ENCODE results near the gene FKBP7.
"Not testable (repeated sequence)": the region's sequence is repeated elsewhere in the genome, so short reads cannot be mapped to it uniquely, and the experiment has no call there.

FKBP7 gene

DNA sequence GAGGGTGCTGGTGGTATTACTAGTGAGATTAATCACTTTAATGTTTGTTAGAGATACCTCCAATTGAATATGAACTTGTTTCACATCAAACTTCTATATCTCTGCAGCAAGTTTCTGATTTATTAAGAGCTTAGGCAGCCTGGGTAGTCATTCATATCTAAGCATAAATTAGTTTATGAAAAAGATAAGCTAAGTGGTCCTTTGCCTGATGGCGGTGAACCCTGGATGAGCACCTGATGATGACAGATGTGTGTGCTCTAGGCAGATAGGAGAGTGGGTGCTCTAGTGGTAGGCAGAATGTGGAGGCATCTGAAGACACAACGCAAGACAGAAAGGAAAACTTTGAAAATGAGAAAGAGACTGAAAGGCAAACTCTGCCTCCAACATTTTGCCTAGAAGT lies 5.0 kb downstream of the FKBP7 start:
- Histone ChIP-seq H3K9me3 (ENCODE audit: control insufficient read depth in 1 of 2, low read length in 2 of 2) (no peaks in the 10 kb centered on the region), H3K4me3 (ENCODE audit: low read depth in 1 of 2, low read length in 2 of 2) (no peak overlapping the region), H3K4me1 (ENCODE audit: control insufficient read depth in 1 of 2, insufficient read depth in 2 of 2, low read length in 2 of 2) (peaks cover 0 to 15% of the 10 kb centered on the region in 2 donors), H3K27me3 (ENCODE audit: low read depth, low read length) (no peaks in the 10 kb centered on the region), H3K27ac (ENCODE audit: low read length) (no peak overlapping the region), H3K36me3 (ENCODE audit: control insufficient read depth in 1 of 2, insufficient read depth in 2 of 2, low read length in 2 of 2) (peaks cover 0 to under 1% of the 10 kb centered on the region in 2 donors)

DNA sequence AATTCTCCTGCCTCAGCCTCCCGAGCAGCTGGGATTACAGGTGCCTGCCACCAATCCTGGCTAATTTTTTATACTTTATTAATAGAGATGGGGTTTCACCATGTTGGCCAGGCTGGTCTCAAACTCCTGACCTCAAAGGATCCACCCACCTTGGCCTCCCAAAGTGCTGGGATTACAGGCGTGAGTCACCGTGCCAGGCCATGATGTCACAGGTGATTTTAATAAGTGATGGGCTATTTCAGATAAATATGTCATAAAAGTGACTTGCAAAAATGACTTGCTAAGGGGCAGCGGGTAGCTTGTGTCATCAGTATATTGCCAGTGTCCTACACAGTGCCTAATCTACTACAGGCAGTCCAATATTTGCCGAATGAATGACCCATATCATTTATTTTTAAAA lies 7.1 kb downstream of the FKBP7 start:
- H3K4me3 ChIP-seq (ENCODE audit: low read depth in 1 of 2, low read length in 2 of 2); H3K27me3 ChIP-seq (ENCODE audit: low read depth, low read length); H3K27ac ChIP-seq (ENCODE audit: low read length); H3K36me3 ChIP-seq (ENCODE audit: control insufficient read depth in 1 of 2, insufficient read depth in 2 of 2, low read length in 2 of 2); H3K9me3 ChIP-seq (ENCODE audit: control insufficient read depth in 1 of 2, low read length in 2 of 2); H3K4me1 ChIP-seq (ENCODE audit: control insufficient read depth in 1 of 2, insufficient read depth in 2 of 2, low read length in 2 of 2): not testable (repeated sequence)

DNA sequence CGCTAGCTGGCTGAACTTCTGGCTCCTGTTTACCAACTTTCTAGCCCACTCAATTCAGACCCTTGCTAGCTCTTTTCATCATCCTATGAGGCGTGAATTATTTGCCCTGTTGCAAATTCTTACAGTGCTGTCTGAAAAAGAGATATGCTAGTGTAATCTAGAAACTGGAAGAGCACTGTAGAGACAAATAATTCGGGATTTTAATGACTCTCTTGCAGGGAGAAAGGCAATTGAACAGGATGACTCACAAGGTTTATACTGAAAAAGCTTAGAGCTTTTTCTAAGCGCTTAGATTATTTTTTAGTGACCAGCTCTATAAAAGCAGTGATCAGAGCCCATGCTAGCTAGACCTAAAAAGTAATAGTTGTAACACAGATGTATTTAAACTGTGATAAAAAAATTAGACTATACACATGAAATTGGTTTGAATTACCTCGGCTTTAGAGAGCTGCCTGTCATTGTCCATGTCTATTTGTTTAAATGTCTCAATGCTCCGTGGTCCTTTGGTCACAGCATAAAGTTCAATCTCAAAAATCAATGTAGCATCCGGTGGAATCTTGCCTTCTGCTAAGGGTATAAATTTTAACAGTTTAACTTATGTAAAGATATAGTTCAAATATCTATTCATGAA lies 9.1 kb downstream of the FKBP7 start:
- Histone ChIP-seq H3K36me3 (ENCODE audit: control insufficient read depth in 1 of 2, insufficient read depth in 2 of 2, low read length in 2 of 2) (peaks cover 4 to 11% of the 10 kb centered on the region in 2 donors), H3K4me3 (ENCODE audit: low read depth in 1 of 2, low read length in 2 of 2) (no peak overlapping the region), H3K4me1 (ENCODE audit: control insufficient read depth in 1 of 2, insufficient read depth in 2 of 2, low read length in 2 of 2) (peaks cover 0 to 5% of the 10 kb centered on the region in 2 donors), H3K9me3 (ENCODE audit: control insufficient read depth in 1 of 2, low read length in 2 of 2) (no peaks in the 10 kb centered on the region), H3K27me3 (ENCODE audit: low read depth, low read length) (no peaks in the 10 kb centered on the region), H3K27ac (ENCODE audit: low read length) (no peak overlapping the region)

DNA sequence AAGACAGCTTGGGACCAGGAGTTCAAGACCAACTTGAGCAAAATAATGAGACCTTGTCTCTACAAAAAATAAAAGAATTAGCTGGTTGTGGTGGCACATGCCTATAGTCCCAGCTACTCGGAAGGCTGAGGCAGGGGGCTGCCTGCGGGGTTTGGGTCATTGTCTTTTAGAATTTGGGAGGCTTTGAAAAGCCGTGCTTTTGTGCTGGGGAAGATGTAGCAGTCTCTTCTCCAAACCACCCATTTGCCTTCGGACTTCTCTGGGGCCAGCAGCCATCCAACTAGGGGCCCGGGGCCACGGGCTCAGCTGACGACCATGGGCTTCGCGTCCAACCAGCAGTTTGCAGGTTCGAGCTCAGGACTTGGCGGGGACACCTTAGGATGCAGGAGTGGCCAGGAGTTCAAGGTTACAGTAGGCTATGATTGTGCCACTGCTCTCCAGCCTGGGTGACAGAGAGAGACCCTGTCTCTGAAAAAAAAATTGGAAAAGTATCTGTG lies 21.0 kb downstream of the FKBP7 start:
- no peaks in the 10 kb centered on the region for H3K27me3 ChIP-seq (ENCODE audit: low read depth, low read length)
- H3K9me3 ChIP-seq (ENCODE audit: control insufficient read depth in 1 of 2, low read length in 2 of 2) = no peaks in the 10 kb centered on the region
- no peaks in the 10 kb centered on the region for H3K4me1 ChIP-seq (ENCODE audit: control insufficient read depth in 1 of 2, insufficient read depth in 2 of 2, low read length in 2 of 2)
- peaks cover 0 to 8% of the 10 kb centered on the region in 2 donors for H3K36me3 ChIP-seq (ENCODE audit: control insufficient read depth in 1 of 2, insufficient read depth in 2 of 2, low read length in 2 of 2)
- no peak overlapping the region for H3K27ac ChIP-seq (ENCODE audit: low read length)
- no peak overlapping the region for H3K4me3 ChIP-seq (ENCODE audit: low read depth in 1 of 2, low read length in 2 of 2)

DNA sequence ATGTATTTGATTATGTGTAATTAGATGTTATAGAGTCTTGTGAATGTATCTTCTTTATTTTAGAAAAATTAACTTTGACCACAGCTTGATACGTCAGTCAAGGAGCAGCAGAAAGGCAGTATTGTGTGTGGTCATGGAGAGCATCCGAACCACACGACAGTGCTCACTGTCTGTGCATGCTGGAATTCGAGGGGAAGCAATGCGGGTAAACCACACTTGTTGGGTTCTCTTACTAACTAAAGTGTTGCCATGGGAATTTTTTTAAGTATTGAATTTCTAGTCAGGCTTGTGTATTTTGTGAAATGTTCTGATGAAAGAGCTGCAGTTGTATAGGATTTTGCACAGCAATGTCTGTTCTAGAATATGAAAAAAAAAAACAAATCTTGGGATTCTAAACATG lies 22.5 kb downstream of the FKBP7 start:
- no peaks in the 10 kb centered on the region for H3K9me3 ChIP-seq (ENCODE audit: control insufficient read depth in 1 of 2, low read length in 2 of 2)
- no peaks in the 10 kb centered on the region for H3K4me1 ChIP-seq (ENCODE audit: control insufficient read depth in 1 of 2, insufficient read depth in 2 of 2, low read length in 2 of 2)
- peaks cover 0 to 13% of the 10 kb centered on the region in 2 donors for H3K36me3 ChIP-seq (ENCODE audit: control insufficient read depth in 1 of 2, insufficient read depth in 2 of 2, low read length in 2 of 2)
- H3K4me3 ChIP-seq (ENCODE audit: low read depth in 1 of 2, low read length in 2 of 2) = no peak overlapping the region
- H3K27me3 ChIP-seq (ENCODE audit: low read depth, low read length) = no peaks in the 10 kb centered on the region
- H3K27ac ChIP-seq (ENCODE audit: low read length) = no peak overlapping the region

DNA sequence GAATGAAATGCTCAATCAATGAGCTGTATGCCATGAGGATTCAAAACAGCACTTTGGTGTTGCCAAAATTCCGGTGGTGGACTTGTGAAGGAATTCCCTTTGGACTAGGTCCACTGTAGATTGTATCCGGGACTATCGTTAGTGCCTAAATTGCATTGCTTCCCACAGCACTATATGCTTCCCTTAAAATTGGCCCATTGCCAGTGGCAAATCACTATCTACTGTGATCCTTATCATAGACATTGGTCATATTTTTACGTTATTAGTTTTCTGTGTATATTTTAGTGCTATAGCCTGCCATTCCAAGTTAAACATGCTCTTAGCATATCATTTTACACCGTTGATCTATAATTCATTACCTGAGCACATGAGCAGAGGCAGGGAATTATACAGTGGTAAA lies 25.5 kb downstream of the FKBP7 start:
- H3K4me1 ChIP-seq (ENCODE audit: control insufficient read depth in 1 of 2, insufficient read depth in 2 of 2, low read length in 2 of 2) = peaks cover 6 to 24% of the 10 kb centered on the region in 2 donors
- no peak overlapping the region for H3K27ac ChIP-seq (ENCODE audit: low read length)
- H3K9me3 ChIP-seq (ENCODE audit: control insufficient read depth in 1 of 2, low read length in 2 of 2) = no peaks in the 10 kb centered on the region
- H3K27me3 ChIP-seq (ENCODE audit: low read depth, low read length) = no peaks in the 10 kb centered on the region
- no peak overlapping the region for H3K4me3 ChIP-seq (ENCODE audit: low read depth in 1 of 2, low read length in 2 of 2)
- peaks cover 3 to 21% of the 10 kb centered on the region in 2 donors for H3K36me3 ChIP-seq (ENCODE audit: control insufficient read depth in 1 of 2, insufficient read depth in 2 of 2, low read length in 2 of 2)

DNA sequence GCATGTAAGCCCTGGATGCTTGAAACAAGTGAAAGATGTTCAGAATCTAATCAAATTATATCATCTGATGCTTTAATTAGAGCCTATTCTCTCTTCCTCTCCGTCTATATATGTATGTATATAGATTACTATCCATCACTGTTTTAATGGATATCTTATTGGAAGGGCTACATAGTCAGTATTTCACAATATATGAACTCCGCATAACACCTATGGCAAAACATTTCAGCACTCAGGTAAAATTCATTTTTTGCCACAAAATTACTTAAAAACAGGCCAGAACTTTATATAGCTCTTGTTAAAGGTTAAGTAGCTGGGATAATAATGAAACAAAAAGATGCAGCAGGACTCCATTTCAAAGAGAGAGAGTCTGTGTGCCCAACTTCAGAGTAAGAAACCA lies 26.1 kb downstream of the FKBP7 start:
- Histone ChIP-seq H3K4me3 (ENCODE audit: low read depth in 1 of 2, low read length in 2 of 2) (peak overlapping the region in 1 of 2 donors; percentile 73), H3K27me3 (ENCODE audit: low read depth, low read length) (no peaks in the 10 kb centered on the region), H3K4me1 (ENCODE audit: control insufficient read depth in 1 of 2, insufficient read depth in 2 of 2, low read length in 2 of 2) (peaks cover 6 to 24% of the 10 kb centered on the region in 2 donors), H3K27ac (ENCODE audit: low read length) (no peak overlapping the region), H3K9me3 (ENCODE audit: control insufficient read depth in 1 of 2, low read length in 2 of 2) (no peaks in the 10 kb centered on the region), H3K36me3 (ENCODE audit: control insufficient read depth in 1 of 2, insufficient read depth in 2 of 2, low read length in 2 of 2) (peaks cover 4 to 21% of the 10 kb centered on the region in 2 donors)

DNA sequence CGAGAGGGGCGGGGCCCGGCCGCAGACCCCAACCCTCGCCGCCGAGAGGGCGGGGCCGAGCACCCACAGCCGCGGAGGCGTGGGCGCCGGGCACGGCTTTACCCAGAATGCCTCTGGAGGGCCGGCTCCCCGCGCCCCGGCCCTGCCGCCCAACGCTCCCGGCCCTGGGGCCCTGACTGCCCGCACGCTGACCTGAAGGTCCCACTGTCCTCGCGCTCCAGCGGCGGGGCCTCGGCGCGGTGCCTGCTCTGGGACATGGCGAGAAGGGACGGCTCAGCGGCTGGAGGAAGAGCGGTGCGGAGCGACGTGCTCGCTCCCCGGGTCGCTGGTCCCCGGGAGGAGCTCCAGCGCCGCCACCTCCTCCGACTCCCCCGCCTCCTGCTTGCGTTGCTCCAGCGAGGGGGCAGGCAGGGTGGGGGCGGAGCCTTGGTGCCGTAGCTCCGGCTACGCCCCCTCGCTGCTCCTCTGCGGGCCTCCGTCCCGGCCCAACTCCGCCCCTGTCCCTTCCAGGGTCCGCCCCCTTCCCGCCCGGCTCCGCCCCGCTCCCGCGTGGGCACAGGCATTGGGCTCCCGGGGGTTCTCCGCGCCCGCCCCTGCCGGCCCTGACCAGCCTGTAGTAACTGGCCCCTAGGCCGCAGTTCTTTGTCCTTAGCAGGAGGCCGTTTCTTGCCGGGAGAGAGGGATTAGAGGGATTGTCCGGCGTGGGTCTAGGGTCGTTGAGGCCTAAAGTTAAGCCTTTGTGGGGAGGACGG lies 27.4 kb downstream of the FKBP7 start, which contains the start of the genes PJVK and PRKRA:
Gene PJVK (plus strand): TSS at position 605 of the 752 bp plus-strand sequence. CDS start 2,032 bp downstream, outside the sequence.
Gene PRKRA (minus strand): TSS at position 402 of the 752 bp plus-strand sequence. CDS start 145 bp downstream, at position 257.
- H3K27me3 ChIP-seq (ENCODE audit: low read depth, low read length) = no peaks in the 10 kb centered on the region
- H3K4me1 ChIP-seq (ENCODE audit: control insufficient read depth in 1 of 2, insufficient read depth in 2 of 2, low read length in 2 of 2) = peaks cover 6 to 24% of the 10 kb centered on the region in 2 donors
- H3K4me3 ChIP-seq (ENCODE audit: low read depth in 1 of 2, low read length in 2 of 2) = peak within 1 kb of the TSS; percentile 73 to 88
- H3K36me3 ChIP-seq (ENCODE audit: control insufficient read depth in 1 of 2, insufficient read depth in 2 of 2, low read length in 2 of 2) = peaks cover 11 to 24% of the 10 kb centered on the region in 2 donors
- H3K27ac ChIP-seq (ENCODE audit: low read length) = peak within 1 kb of the TSS; percentile 98
- no peaks in the 10 kb centered on the region for H3K9me3 ChIP-seq (ENCODE audit: control insufficient read depth in 1 of 2, low read length in 2 of 2)

DNA sequence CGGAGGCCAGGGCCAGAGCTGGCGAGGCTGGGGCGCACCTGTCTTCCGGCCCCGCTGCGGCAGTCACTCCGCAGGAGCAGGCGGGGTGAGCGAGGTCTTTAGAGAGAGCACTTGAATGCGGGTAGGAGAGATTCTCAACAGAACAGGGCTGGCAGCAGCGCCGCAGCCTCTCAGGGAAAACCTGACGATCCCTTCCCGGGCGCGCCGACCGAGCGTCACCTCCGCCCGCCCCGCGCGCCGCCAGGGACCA lies 28.0 kb downstream of the FKBP7 start:
- H3K4me3 ChIP-seq (ENCODE audit: low read depth in 1 of 2, low read length in 2 of 2) = peak overlapping the region; percentile 73 to 88
- H3K27ac ChIP-seq (ENCODE audit: low read length) = peak overlapping the region; percentile 84
- H3K9me3 ChIP-seq (ENCODE audit: control insufficient read depth in 1 of 2, low read length in 2 of 2) = no peaks in the 10 kb centered on the region
- H3K4me1 ChIP-seq (ENCODE audit: control insufficient read depth in 1 of 2, insufficient read depth in 2 of 2, low read length in 2 of 2) = peaks cover 6 to 24% of the 10 kb centered on the region in 2 donors
- H3K36me3 ChIP-seq (ENCODE audit: control insufficient read depth in 1 of 2, insufficient read depth in 2 of 2, low read length in 2 of 2) = peaks cover 11 to 26% of the 10 kb centered on the region in 2 donors
- no peaks in the 10 kb centered on the region for H3K27me3 ChIP-seq (ENCODE audit: low read depth, low read length)

DNA sequence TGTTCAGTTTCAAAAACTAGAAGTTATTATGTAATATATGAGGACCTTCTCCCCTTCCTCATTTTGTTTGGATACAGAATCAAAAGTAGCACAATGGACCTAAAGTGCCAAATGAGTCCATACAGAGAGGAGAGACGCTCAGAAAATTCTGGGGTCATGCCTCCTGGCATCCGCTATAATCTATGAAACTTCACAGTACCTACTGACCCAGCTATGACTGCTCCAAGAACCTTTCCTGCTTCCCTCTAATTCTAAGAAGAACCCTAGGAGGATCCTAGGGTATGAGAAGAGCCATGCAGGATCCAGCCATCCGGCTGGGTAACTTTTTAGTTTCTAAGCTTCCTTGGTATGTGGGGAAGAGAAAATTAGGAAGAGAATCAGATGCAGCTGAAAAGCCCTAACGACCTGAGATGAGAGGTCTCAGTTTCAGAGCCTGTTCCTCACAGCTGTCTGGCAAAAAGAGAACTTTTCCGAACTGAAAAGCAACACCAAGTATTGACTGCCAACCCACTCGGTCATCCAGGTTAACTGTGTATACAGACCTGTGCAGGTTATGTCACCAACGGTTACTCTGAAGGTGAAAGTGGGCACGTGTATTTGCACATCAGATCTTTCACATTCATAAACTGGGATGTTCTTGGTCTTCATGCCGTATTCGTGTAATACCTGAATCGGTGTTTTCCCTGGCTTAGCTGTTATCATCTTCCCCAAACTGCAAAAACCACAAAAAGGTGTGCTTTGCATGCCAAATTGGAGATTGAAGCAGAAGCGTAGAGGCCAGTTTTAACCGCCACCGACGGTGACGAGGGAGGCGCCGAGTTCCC lies 28.5 kb downstream of the FKBP7 start:
- no peaks in the 10 kb centered on the region for H3K27me3 ChIP-seq (ENCODE audit: low read depth, low read length)
- H3K4me3 ChIP-seq (ENCODE audit: low read depth in 1 of 2, low read length in 2 of 2) = peak overlapping the region; percentile 73 to 88
- H3K27ac ChIP-seq (ENCODE audit: low read length) = peak overlapping the region; percentile 84
- H3K36me3 ChIP-seq (ENCODE audit: control insufficient read depth in 1 of 2, insufficient read depth in 2 of 2, low read length in 2 of 2) = peaks cover 17 to 29% of the 10 kb centered on the region in 2 donors
- H3K9me3 ChIP-seq (ENCODE audit: control insufficient read depth in 1 of 2, low read length in 2 of 2) = no peaks in the 10 kb centered on the region
- peaks cover 6 to 24% of the 10 kb centered on the region in 2 donors for H3K4me1 ChIP-seq (ENCODE audit: control insufficient read depth in 1 of 2, insufficient read depth in 2 of 2, low read length in 2 of 2)

Data from muscle layer of duodenum (tissue), 2 donors.